PC-9 (cell line): ENCODE measurements around the gene INPP5A. TPM values are rescaled to one million over a fixed set of nuclear protein-coding genes. Genes with fewer than 3 reads are reported as not detected.
"Not testable (repeated sequence)": the region's sequence is repeated elsewhere in the genome, so short reads cannot be mapped to it uniquely, and the experiment has no call there.

Experiments
- BruUV-seq: library from RNA; stranded (reverse); fragments of 400-500 nt; replicated peaks from 2 replicates; lab custom pipeline; 2021; lab: Mats Ljungman, UMichigan
- CTCF ChIA-PET: fragments of 300-600 bp; sonication (Branson Sonifier 250); formaldehyde crosslinking; loops from one replicate; lab custom pipeline; 2022; ENCODE audit warnings: antibody characterized with exemption; lab: Charles Lee
- POLR2A ChIA-PET: fragments of 300-600 bp; sonication (Branson Sonifier 250); formaldehyde crosslinking; loops from one replicate; lab custom pipeline; 2022; ENCODE audit warnings: antibody characterized with exemption; ENCODE audit not compliant: unreplicated experiment; lab: Charles Lee
- DNase-seq, 2 experiments: peaks; one replicate each; pipeline versions ENCODE4 v3.0.0 to v3.0.0-alpha.2; 2015 to 2022; ENCODE audit warnings: mixed read lengths in 1 of 2
- H2AFZ ChIP-seq: fragments of 200-600 bp; sonication (generic); 2 replicates; pipeline ENCODE4 v1.8.1; 2017; ENCODE audit warnings: antibody characterized with exemption
- H3F3A ChIP-seq: fragments of 200-600 bp; sonication (generic); 2 replicates; pipeline ENCODE4 v1.8.1; 2017; ENCODE audit warnings: antibody characterized with exemption, mild to moderate bottlenecking, low read depth; ENCODE audit not compliant: insufficient read depth
- H3K27ac ChIP-seq: fragments of 200-600 bp; sonication (generic); 2 replicates; pipeline ENCODE4 v1.6.1; 2016; ENCODE audit warnings: mixed run types
- H3K27me3 ChIP-seq: fragments of 200-600 bp; sonication (generic); 2 replicates; pipeline ENCODE4 v1.6.1; 2016; ENCODE audit warnings: low read depth, mixed run types; ENCODE audit not compliant: insufficient read depth
- H3K36me3 ChIP-seq: fragments of 200-600 bp; sonication (generic); 2 replicates; pipeline ENCODE4 v1.6.1; 2016; ENCODE audit warnings: low read depth, mixed run types
- H3K4me1 ChIP-seq: fragments of 200-600 bp; sonication (generic); replicated peaks from 2 replicates; pipeline ENCODE4 v1.6.1; 2016; ENCODE audit warnings: mixed run types; ENCODE audit not compliant: insufficient read depth
- H3K4me2 ChIP-seq: fragments of 200-600 bp; sonication (generic); 2 replicates; pipeline ENCODE4 v1.6.1; 2017; ENCODE audit warnings: mixed run types
- H3K4me3 ChIP-seq: fragments of 200-600 bp; sonication (generic); 2 replicates; pipeline ENCODE4 v1.6.1; 2016; ENCODE audit warnings: mixed run types
- H3K79me2 ChIP-seq: fragments of 200-600 bp; sonication (generic); 2 replicates; pipeline ENCODE4 v1.6.1; 2017; ENCODE audit warnings: low read depth, mixed run types
- H3K9me2 ChIP-seq: fragments of 200-600 bp; sonication (generic); 2 replicates; pipeline ENCODE4 v1.8.1; 2017; ENCODE audit warnings: mild to moderate bottlenecking; ENCODE audit not compliant: insufficient read depth
- H3K9me3 ChIP-seq: fragments of 200-600 bp; sonication (generic); 2 replicates; pipeline ENCODE4 v1.8.1; 2016; ENCODE audit warnings: low read depth; ENCODE audit not compliant: insufficient read depth
- H4K20me1 ChIP-seq: fragments of 200-600 bp; sonication (generic); 2 replicates; pipeline ENCODE4 v1.8.1; 2017; ENCODE audit not compliant: insufficient read depth
- EZH2 ChIP-seq: fragments of 200-600 bp; sonication (generic); IDR thresholded peaks from 2 replicates; pipeline ENCODE4 v1.8.0; 2017; ENCODE audit warnings: antibody characterized with exemption, low read depth
- intact Hi-C: fragments of 100-400 bp; cut with micrococcal nuclease; formaldehyde crosslinking; loops from one replicate; pipeline ENCODE4 v1.10.0; 2022; ENCODE audit not compliant: unreplicated experiment
- total RNA-seq: library from RNA; stranded (reverse); gene quantifications from 2 replicates; pipeline ENCODE4 v1.2.3, GENCODE V29; 2021
- TF ChIP-seq, protein P1 (sequence below): fragments of 200-600 bp; sonication (generic); conservative IDR thresholded peaks from 2 replicates; pipeline ENCODE4 v1.6.1; 2017; ENCODE audit warnings: mixed run types, antibody characterized with exemption, mild to moderate bottlenecking, moderate library complexity

Gene INPP5A
- total RNA-seq, 1 experiment from 2014 or later: 18.4 TPM

DNA sequence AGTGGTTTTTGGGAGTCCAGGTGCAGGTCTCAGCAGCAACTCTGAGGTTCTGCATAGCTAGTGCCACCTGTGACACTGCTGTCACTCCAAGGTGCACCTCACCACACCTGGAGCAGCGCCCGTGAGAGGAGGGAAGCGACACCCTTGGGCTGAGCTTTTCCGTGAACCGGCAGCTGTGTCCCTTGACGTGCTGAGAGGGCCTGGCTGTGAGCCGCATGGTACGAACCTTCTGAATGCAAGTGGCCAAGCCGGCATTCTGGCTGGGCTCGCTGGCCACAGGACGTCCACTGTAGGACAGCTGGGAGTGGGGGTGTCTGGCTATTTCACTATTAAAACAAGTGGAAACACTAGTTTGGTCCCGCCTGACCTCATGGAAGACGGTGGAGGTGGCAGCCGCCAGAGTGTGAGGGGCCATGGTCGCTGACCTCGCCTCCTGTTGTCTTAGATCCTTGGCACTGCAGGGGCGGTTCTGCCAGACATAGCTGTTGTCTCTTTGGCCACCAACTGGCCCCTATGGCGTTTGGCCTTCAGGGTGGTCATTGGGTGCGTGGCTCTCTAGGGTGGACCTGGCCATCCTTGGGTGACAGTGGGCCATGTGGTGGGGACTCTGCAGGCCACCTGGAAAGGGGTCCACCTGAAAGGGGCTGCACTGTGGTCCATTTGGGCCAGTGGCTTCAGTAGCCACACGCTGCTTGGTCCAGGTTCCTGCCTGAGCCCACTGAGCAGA is 12.9 kb downstream of the INPP5A start:
- ChIA-PET CTCF (interaction anchor here (0.6 kb wide), 1 partner anchor 179 kb away, joined by 6 read pairs; no protein-coding TSS in a partner anchor), POLR2A (no interaction called here)
- Histone ChIP-seq H3K9me3 (no peaks in the 10 kb centered on the region), H3K4me2 (no peak overlapping the region), H3K27ac (no peak overlapping the region), H3K27me3 (no peaks in the 10 kb centered on the region), H3K4me1 (no peaks in the 10 kb centered on the region), H3F3A (no peaks in the 10 kb centered on the region), H3K79me2 (no peaks in the 10 kb centered on the region), H4K20me1 (peaks cover 6% of the 10 kb centered on the region; the same call in 1 of the 2 replicates), H3K9me2 (no peaks in the 10 kb centered on the region), H2AFZ (no peak overlapping the region), H3K36me3 (no peaks in the 10 kb centered on the region), H3K4me3 (no peak overlapping the region)
- intact Hi-C loops: no loop called here
- TF ChIP-seq EZH2: no peak
- TF ChIP-seq, protein P1, sequence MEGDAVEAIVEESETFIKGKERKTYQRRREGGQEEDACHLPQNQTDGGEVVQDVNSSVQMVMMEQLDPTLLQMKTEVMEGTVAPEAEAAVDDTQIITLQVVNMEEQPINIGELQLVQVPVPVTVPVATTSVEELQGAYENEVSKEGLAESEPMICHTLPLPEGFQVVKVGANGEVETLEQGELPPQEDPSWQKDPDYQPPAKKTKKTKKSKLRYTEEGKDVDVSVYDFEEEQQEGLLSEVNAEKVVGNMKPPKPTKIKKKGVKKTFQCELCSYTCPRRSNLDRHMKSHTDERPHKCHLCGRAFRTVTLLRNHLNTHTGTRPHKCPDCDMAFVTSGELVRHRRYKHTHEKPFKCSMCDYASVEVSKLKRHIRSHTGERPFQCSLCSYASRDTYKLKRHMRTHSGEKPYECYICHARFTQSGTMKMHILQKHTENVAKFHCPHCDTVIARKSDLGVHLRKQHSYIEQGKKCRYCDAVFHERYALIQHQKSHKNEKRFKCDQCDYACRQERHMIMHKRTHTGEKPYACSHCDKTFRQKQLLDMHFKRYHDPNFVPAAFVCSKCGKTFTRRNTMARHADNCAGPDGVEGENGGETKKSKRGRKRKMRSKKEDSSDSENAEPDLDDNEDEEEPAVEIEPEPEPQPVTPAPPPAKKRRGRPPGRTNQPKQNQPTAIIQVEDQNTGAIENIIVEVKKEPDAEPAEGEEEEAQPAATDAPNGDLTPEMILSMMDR: no peak
- BruUV-seq: no TSS peak
- no peak for DNase-seq

DNA sequence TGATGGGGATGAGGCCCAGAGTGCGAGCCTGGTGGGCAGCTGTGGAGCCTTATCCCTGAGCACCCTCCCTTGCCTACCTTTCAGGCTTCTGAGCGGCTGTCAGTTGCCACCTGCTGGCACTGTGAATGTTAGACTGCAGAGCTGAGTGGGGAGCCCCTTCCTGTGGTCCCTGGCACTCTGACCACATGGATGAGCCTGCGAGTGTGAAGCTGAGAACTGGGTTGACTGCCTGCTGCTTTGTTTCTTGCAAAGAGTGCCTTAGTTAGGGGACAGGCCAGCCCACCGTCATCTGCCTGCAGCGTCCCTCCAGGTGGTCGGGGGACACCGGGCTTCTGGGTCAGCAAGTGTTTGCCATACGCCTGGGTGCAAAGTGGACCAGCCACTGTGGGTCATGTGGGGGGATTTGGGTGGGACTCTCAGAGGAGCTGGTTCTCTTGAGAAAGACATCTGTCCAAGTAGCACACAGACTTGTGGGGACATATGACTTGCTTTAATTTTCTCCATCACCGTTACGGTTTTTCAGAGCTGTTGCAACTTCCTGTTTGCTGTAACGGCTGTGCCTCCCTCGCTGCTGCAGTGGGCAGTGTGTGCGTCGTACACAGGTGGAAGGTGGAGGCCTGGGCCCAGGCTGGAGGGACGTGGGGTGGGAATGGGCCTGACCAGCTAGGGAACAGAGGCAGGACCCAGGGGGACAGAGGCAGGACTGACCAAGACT is 13.7 kb downstream of the INPP5A start:
- H3K36me3 ChIP-seq: no peaks in the 10 kb centered on the region
- no peak overlapping the region for H3K4me3 ChIP-seq
- no peaks in the 10 kb centered on the region for H3K27me3 ChIP-seq
- no peaks in the 10 kb centered on the region for H3K79me2 ChIP-seq
- ChIA-PET POLR2A (no interaction called here), CTCF (interaction anchor here (0.6 kb wide), 2 partner anchors 179 to 314 kb away, joined by 3 to 6 read pairs; no protein-coding TSS in a partner anchor)
- intact Hi-C loops: no loop called here
- no peaks in the 10 kb centered on the region for H3K9me3 ChIP-seq
- peaks cover 6% of the 10 kb centered on the region; the same call in 1 of the 2 replicates for H4K20me1 ChIP-seq
- no peak for DNase-seq
- no peaks in the 10 kb centered on the region for H3K4me1 ChIP-seq
- no peak overlapping the region for H3K27ac ChIP-seq
- H3K4me2 ChIP-seq: no peak overlapping the region
- no peak for TF ChIP-seq EZH2
- no peaks in the 10 kb centered on the region for H3F3A ChIP-seq
- no peak overlapping the region for H2AFZ ChIP-seq
- H3K9me2 ChIP-seq: no peaks in the 10 kb centered on the region
- no TSS peak for BruUV-seq

DNA sequence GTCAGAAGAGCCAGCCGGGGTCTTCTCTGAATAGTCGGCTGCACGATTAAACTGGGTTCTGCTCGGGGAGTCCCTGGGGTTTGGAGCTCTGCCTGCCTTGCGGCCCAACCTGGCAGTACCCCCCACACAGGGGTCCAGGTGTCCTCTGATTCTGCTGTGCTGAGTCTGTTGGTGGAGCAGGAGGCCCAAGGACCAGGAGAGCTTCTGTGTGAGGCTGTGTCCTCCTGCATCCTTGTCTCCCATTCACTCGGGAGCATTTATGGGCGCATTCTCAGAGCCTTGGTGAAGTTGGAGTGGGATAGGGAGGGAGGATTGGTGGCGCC is 14.2 kb downstream of the INPP5A start:
- TF ChIP-seq, protein P1: no peak
- TF ChIP-seq EZH2: no peak
- Histone ChIP-seq H3K4me1 (no peaks in the 10 kb centered on the region), H3F3A (no peaks in the 10 kb centered on the region), H2AFZ (no peak overlapping the region), H3K79me2 (no peaks in the 10 kb centered on the region), H3K9me3 (no peaks in the 10 kb centered on the region), H3K9me2 (no peaks in the 10 kb centered on the region), H3K4me2 (no peak overlapping the region), H3K27ac (no peak overlapping the region), H3K27me3 (no peaks in the 10 kb centered on the region), H3K4me3 (no peak overlapping the region), H4K20me1 (peaks cover 6% of the 10 kb centered on the region; the same call in 1 of the 2 replicates), H3K36me3 (no peaks in the 10 kb centered on the region)
- CTCF ChIA-PET: no interaction called here
- POLR2A ChIA-PET: no interaction called here
- intact Hi-C loops: no loop called here
- no TSS peak for BruUV-seq
- no peak for DNase-seq

DNA sequence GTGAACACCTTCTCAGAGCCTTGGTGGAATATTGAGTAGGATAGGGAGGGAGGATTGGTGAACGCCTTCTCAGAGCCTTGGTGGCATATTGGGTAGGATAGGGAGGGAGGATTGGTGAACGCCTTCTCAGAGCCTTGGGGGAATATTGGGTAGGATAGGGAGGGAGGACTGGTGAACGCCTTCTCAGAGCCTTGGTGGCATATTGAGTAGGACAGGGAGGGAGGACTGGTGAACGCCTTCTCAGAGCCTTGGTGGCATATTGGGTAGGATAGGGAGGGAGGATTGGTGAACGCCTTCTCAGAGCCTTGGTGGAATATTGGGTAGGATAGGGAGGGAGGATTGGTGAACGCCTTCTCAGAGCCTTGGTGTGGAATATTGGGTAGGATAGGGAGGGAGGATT is 15.0 kb downstream of the INPP5A start:
- H3K4me1 ChIP-seq, H3K79me2 ChIP-seq, H3F3A ChIP-seq, H2AFZ ChIP-seq, CTCF ChIA-PET, H3K27ac ChIP-seq, H4K20me1 ChIP-seq, POLR2A ChIA-PET, BruUV-seq, H3K4me3 ChIP-seq, intact Hi-C loops, H3K27me3 ChIP-seq, H3K36me3 ChIP-seq, DNase-seq, H3K9me2 ChIP-seq, H3K9me3 ChIP-seq, H3K4me2 ChIP-seq: not testable (repeated sequence)

DNA sequence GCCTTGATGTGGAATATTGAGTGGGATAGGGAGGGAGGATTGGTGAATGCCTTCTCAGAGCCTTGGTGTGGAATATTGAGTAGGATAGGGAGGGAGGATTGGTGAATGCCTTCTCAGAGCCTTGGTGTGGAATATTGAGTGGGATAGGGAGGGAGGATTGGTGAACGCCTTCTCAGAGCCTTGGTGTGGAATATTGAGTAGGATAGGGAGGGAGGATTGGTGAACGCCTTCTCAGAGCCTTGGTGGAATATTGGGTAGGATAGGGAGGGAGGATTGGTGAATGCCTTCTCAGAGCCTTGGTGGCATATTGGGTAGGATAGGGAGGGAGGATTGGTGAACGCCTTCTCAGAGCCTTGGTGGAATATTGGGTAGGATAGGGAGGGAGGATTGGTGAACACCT is 16.0 kb downstream of the INPP5A start:
- H3K79me2 ChIP-seq, BruUV-seq, POLR2A ChIA-PET, H4K20me1 ChIP-seq, H3K36me3 ChIP-seq, H3K4me2 ChIP-seq, H3K9me2 ChIP-seq, H3K4me1 ChIP-seq, H3K9me3 ChIP-seq, intact Hi-C loops, H3K27ac ChIP-seq, H3F3A ChIP-seq, H2AFZ ChIP-seq, H3K4me3 ChIP-seq, CTCF ChIA-PET, DNase-seq, H3K27me3 ChIP-seq: not testable (repeated sequence)
